ENCODE results near the gene ANKRD61.
A peak's percentile ranks its signal among the peaks of the same experiment; 100 is the strongest.
"Not testable (repeated sequence)": the region's sequence is repeated elsewhere in the genome, so short reads cannot be mapped to it uniquely, and the experiment has no call there.

The ANKRD61 gene

DNA sequence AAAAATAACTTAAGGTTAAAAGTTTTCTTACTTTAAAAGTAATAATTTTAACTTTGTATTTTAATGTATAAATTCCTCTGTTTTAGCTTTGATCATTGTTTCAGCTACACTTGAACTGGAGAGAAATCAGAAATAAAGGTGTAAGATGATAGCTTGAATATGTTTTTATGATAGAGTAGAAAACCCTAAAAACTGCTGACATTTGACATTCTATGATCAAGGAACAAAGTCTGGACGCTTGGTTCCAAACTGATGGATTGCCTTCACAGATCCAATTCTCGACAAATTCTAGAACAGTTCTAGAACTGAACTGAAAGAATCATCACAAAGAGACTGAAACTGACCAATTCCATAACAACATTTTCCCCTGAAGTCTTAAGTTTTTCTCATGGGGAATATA lies at the start of gene ANKRD61:
ANKRD61 (plus strand) TSS at position 389 of the 400 bp plus-strand sequence; CDS start at position 389, 0 bp downstream.
- Histone ChIP-seq H3K27ac (0 out of 2 replicates have a peak within 1 kb of the TSS, but pooled peaks have one; percentile 32), H3K36me3 (ENCODE audit: insufficient read depth, low read length) (peaks cover 61% of the 10 kb centered on the region), H3K9me3 (ENCODE audit: low read depth, low read length) (no peaks in the 10 kb centered on the region), H3K9ac (ENCODE audit: insufficient read length) (no peak within 1 kb of the TSS), H3K4me3 (no peak within 1 kb of the TSS)
- DNase-seq (ENCODE audit: low read depth, low spot score) = no peak
- no peak for TF ChIP-seq EZH2 (IDR thresholded peaks at IDR 0.05)
- TF ChIP-seq FOXP2 (optimal IDR thresholded peaks at IDR 0.05; ENCODE audit: control extremely low read depth, extremely low read length, insufficient read depth) = no peak
- no peak for TF ChIP-seq POLR2AphosphoS5 (IDR thresholded peaks at IDR 0.05; ENCODE audit: borderline replicate concordance, low read depth, low read length)

DNA sequence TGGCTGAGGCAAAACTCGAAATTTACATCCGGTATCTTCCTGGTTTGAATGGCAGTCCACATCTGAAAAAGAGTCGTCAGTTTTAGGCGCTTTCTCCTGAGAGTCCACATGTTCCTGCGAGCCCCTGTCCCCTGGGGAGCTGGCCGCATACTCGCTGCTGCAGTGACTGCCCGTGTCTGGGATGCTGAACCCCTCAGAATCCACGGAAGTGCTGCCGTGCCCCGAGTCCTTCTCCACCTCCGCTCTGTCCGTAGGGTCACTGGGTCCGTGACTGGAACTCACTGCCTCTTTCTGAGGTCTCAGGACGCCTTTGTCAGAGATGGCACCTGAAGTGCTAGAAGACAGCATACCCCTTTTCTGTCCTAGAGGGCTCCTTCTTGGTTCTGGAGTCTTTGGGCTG lies 44.1 kb upstream of the ANKRD61 start:
- H3K27ac ChIP-seq; DNase-seq (ENCODE audit: low read depth, low spot score); H3K9ac ChIP-seq (ENCODE audit: insufficient read length); H3K4me3 ChIP-seq; H3K9me3 ChIP-seq (ENCODE audit: low read depth, low read length): not testable (repeated sequence)
- peaks cover 11% of the 10 kb centered on the region; the same call in 1 of the 2 replicates for H3K36me3 ChIP-seq (ENCODE audit: insufficient read depth, low read length)

DNA sequence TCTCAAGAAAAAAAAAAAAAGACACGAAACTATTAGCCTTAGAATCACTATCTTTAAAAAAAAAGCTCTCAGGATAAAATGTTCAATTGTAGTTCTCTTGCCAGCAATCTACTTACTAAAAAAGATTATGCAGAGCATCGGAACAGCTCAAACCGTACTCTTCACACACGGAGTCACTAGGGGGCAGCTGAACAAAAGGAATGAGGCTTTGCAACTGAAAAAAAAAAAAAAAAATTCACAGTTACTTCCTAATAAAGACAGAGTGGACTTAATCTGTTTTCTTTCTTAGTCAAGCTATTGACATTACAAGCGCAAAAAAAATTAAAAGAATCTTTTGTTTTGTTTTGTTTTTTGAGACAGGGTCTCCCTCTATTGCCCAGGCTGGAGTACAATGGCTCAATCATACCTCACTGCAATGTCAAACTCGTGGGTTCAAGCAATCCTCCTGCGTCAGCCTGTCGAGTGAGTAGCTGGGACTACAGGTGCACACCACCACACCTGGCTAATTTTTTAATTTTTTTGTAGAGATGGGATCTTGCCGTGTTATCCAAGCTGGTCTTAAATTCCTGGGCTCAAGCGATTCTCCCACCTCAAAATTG lies 33.9 kb upstream of the ANKRD61 start:
- TF ChIP-seq FOXP2 (optimal IDR thresholded peaks at IDR 0.05; ENCODE audit: control extremely low read depth, extremely low read length, insufficient read depth) (no peak), POLR2AphosphoS5 (IDR thresholded peaks at IDR 0.05; ENCODE audit: borderline replicate concordance, low read depth, low read length) (no peak), EZH2 (IDR thresholded peaks at IDR 0.05) (no peak)
- Histone ChIP-seq H3K4me3 (no peak overlapping the region), H3K9ac (ENCODE audit: insufficient read length) (no peak overlapping the region), H3K9me3 (ENCODE audit: low read depth, low read length) (no peaks in the 10 kb centered on the region), H3K27ac (no peak overlapping the region), H3K36me3 (ENCODE audit: insufficient read depth, low read length) (peaks cover 29% of the 10 kb centered on the region; the same call in 1 of the 2 replicates)
- peak; percentile 47 for DNase-seq (ENCODE audit: low read depth, low spot score)

DNA sequence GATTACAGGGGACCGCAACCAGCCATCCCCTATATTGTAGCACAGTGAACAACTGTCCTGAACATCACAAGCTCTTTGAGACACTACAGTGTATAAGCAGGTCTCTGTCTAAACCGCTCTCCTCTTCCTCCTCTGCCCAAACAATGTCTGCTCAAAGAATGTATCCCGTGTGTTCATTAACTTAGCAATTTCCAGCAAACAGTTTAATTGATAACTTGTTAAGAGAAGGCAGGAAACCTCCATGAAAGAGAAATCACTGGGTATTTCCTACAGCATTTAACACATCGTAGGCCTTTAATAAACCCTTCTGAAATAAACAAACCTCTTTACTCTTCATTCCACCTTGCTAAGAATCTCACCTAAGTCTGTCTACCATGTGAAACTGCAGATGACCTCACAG lies 23.8 kb upstream of the ANKRD61 start:
- Histone ChIP-seq H3K9me3 (ENCODE audit: low read depth, low read length) (no peaks in the 10 kb centered on the region), H3K27ac (no peak overlapping the region), H3K36me3 (ENCODE audit: insufficient read depth, low read length) (peaks cover 9% of the 10 kb centered on the region), H3K4me3 (no peak overlapping the region), H3K9ac (ENCODE audit: insufficient read length) (no peak overlapping the region)
- TF ChIP-seq EZH2 (IDR thresholded peaks at IDR 0.05) = no peak
- TF ChIP-seq FOXP2 (optimal IDR thresholded peaks at IDR 0.05; ENCODE audit: control extremely low read depth, extremely low read length, insufficient read depth) = no peak
- TF ChIP-seq POLR2AphosphoS5 (IDR thresholded peaks at IDR 0.05; ENCODE audit: borderline replicate concordance, low read depth, low read length) = no peak
- DNase-seq (ENCODE audit: low read depth, low spot score) = no peak

DNA sequence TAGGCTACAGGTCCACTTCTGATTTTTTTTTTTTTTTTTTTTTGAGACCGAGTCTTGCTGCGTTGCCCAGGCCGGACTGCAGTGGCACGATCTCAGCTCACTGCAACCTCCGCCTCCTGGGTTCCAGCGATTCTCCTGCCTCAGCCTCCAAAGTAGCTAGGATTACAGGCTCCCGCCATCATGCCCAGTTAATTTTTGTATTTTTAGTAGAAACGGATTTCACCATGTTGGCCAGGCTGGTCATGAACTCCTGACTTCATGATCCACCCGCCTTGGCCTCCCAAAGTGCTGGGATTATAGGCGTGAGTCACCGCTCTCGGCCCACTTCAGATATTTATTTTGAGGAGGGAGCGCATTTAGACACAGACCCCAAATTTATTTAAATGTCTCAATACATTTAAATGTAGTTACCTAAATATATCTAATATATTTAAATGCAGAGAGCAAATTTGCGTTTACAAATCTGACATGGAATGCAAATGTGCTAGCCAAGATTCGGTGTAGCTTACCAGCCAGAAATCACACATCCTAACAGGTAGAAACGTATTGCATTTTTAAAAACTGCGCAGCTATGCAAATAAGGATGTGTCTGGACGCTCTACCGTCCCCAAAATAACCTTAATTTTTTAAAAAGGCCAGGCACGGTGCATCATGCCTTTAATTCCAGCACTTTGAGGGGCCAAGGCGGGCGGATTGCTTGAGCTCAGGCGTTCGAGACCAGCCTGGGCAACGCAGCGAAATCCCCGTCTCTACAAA lies 23.2 kb upstream of the ANKRD61 start:
- peak overlapping the region; percentile 92 for H3K9ac ChIP-seq (ENCODE audit: insufficient read length)
- not testable (repeated sequence) for H3K27ac ChIP-seq; H3K9me3 ChIP-seq (ENCODE audit: low read depth, low read length); DNase-seq (ENCODE audit: low read depth, low spot score); H3K36me3 ChIP-seq (ENCODE audit: insufficient read depth, low read length)
- peak overlapping the region; percentile 86 for H3K4me3 ChIP-seq

DNA sequence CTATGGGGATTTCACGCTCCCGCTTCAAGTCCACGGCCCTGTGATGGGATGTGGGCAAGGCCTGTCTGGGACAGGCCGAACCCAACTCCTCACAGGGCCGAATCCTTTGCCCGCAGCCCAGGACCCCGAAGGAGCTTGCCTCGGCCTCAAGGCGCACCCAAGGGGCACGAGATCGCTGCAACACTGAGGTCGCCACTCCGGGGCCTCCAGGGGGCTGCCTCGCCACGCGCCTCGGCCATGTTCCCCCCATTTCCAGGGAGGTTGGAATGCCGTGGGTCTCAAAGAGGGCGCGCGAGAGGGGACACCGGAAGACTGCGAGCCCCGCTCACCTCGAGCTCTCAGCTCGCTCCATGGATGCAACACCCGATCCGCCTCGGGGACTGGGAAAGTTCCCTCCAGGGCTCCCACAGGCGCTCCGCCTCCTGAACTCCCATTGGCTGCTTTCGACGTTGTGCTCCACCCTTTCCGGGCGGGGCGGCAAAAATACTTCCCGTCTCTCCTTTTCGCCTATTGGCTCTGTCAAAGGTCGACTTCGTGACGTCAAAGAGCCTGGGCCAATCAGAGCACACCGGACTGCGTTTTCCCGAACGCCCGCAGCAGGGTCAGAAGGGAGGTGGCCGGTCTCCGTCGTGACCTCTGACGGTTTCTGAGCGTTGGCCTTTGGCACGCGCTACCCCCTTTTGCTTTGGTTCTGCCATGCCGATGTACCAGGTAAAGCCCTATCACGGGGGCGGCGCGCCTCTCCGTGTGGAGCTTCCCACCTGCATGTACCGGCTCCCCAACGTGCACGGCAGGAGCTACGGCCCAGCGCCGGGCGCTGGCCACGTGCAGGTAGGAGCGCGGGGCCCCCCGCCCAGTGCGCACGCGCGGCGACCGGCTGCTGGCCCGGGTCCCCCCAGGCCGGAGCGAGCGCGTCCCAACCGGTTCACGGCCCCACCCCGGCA lies 22.2 kb upstream of the ANKRD61 start, which contains the start of the genes AIMP2 and PMS2:
AIMP2 (plus strand) TSS at position 605 of the 944 bp plus-strand sequence; CDS start at position 697, 92 bp downstream.
PMS2 (minus strand) TSS at position 382 of the 944 bp plus-strand sequence; CDS start at position 352, 30 bp downstream.
- H3K4me3 ChIP-seq = peak within 1 kb of the TSS; percentile 86
- H3K9me3 ChIP-seq (ENCODE audit: low read depth, low read length) = no peaks in the 10 kb centered on the region
- peak; percentile 84 for DNase-seq (ENCODE audit: low read depth, low spot score)
- peak within 1 kb of the TSS; percentile 62; the same call in 1 of the 2 replicates for H3K27ac ChIP-seq
- peak within 1 kb of the TSS; percentile 92 for H3K9ac ChIP-seq (ENCODE audit: insufficient read length)
- no peak for TF ChIP-seq EZH2 (IDR thresholded peaks at IDR 0.05)
- TF ChIP-seq POLR2AphosphoS5 (IDR thresholded peaks at IDR 0.05; ENCODE audit: borderline replicate concordance, low read depth, low read length) = peak; percentile 94
- TF ChIP-seq FOXP2 (optimal IDR thresholded peaks at IDR 0.05; ENCODE audit: control extremely low read depth, extremely low read length, insufficient read depth) = no peak
- H3K36me3 ChIP-seq (ENCODE audit: insufficient read depth, low read length) = peaks cover 3% of the 10 kb centered on the region; the same call in 1 of the 2 replicates

DNA sequence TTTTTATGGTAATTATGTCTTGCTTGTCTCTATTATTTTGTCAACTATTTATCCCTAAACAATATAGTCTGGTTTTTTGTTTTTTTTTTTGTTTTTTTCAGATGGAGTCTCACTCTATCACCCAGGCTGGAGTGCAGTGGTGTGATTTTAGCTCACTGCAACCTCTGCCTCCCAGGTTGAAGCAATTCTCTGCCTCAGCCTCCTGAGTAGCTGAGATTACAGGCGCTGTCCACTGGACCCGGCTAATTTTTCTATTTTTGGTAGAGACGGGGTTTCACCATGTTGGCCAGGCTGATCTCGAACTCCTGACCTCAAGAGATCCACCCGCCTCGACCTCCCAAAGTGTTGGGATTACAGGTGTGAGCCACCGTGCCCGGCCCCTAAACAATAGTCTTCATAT lies 20.8 kb upstream of the ANKRD61 start:
- not testable (repeated sequence) for H3K9me3 ChIP-seq (ENCODE audit: low read depth, low read length); H3K9ac ChIP-seq (ENCODE audit: insufficient read length); DNase-seq (ENCODE audit: low read depth, low spot score); H3K36me3 ChIP-seq (ENCODE audit: insufficient read depth, low read length); H3K27ac ChIP-seq
- H3K4me3 ChIP-seq = peak overlapping the region; percentile 61

DNA sequence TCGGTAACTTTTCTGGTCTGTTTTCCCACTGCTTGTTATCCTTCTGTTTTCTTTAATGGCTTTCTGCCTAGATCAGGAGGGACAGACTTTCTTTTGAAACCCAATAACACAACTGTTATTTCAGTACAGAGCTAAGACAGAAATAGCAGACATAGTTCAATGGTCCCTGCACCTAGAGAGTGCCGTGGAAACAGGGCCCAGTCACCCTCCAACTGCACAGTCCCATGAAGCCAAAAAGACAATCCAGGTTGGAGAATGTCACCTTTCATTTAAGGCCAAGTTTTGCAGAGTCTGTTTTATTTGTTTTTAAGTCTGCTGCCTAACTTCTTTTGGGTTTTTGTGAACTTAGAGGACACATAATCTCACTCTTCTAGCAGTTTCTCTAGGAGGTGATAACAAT lies 19.6 kb upstream of the ANKRD61 start:
- Histone ChIP-seq H3K9ac (ENCODE audit: insufficient read length) (no peak overlapping the region), H3K4me3 (no peak overlapping the region), H3K27ac (peak overlapping the region; percentile 46), H3K9me3 (ENCODE audit: low read depth, low read length) (no peaks in the 10 kb centered on the region), H3K36me3 (ENCODE audit: insufficient read depth, low read length) (peaks cover 13% of the 10 kb centered on the region; the same call in 1 of the 2 replicates)
- TF ChIP-seq EZH2 (IDR thresholded peaks at IDR 0.05) (no peak), FOXP2 (optimal IDR thresholded peaks at IDR 0.05; ENCODE audit: control extremely low read depth, extremely low read length, insufficient read depth) (no peak), POLR2AphosphoS5 (IDR thresholded peaks at IDR 0.05; ENCODE audit: borderline replicate concordance, low read depth, low read length) (no peak)
- no peak for DNase-seq (ENCODE audit: low read depth, low spot score)

Data from SK-N-MC (cell line).